Measurements from ENCODE around the gene TTI1.

Gene TTI1

GRCh38 chr20:38008233-38008944, 24.9 kb downstream of the TTI1 start:
- Mint-ChIP-seq H3K27me3 (ENCODE audit: low read depth) (no peaks in the 10 kb centered on the region), H3K4me3 (no peak overlapping the region), H3K9me3 (no peaks in the 10 kb centered on the region), H3K4me1 (peaks cover 36% of the 10 kb centered on the region), H3K27ac (no peak overlapping the region), H3K36me3 (ENCODE audit: low read depth) (peaks cover 50% of the 10 kb centered on the region)
- no peak for TF ChIP-seq CTCF (IDR thresholded peaks at IDR 0.05; ENCODE audit: unreplicated experiment in 3 of 3)

GRCh38 chr20:38007526-38007925, 25.7 kb downstream of the TTI1 start:
- peak overlapping the region in 1 of 3 experiments; percentile 14 for H3K27ac Mint-ChIP-seq
- TF ChIP-seq CTCF (IDR thresholded peaks at IDR 0.05; ENCODE audit: unreplicated experiment in 3 of 3): no peak

GRCh38 chr20:38005903-38006302, 27.4 kb downstream of the TTI1 start:
- H3K27ac Mint-ChIP-seq: no peak overlapping the region
- no peaks in the 10 kb centered on the region for H3K9me3 Mint-ChIP-seq
- no peaks in the 10 kb centered on the region for H3K27me3 Mint-ChIP-seq (ENCODE audit: low read depth)
- H3K36me3 Mint-ChIP-seq (ENCODE audit: low read depth): peaks cover 43% of the 10 kb centered on the region
- no peak overlapping the region for H3K4me3 Mint-ChIP-seq
- TF ChIP-seq CTCF (IDR thresholded peaks at IDR 0.05; ENCODE audit: unreplicated experiment in 3 of 3): no peak
- peaks cover 45% of the 10 kb centered on the region for H3K4me1 Mint-ChIP-seq

More at GRCh38 chr20:38007526-38007925, 25.7 kb downstream of the TTI1 start:
- Mint-ChIP-seq H3K4me1 (peaks cover 33% of the 10 kb centered on the region), H3K27me3 (ENCODE audit: low read depth) (no peaks in the 10 kb centered on the region), H3K36me3 (ENCODE audit: low read depth) (peaks cover 44% of the 10 kb centered on the region), H3K9me3 (no peaks in the 10 kb centered on the region), H3K4me3 (no peak overlapping the region)

GRCh38 chr20:38004416-38004815, 28.8 kb downstream of the TTI1 start:
- no peak overlapping the region for H3K4me3 Mint-ChIP-seq
- TF ChIP-seq CTCF (IDR thresholded peaks at IDR 0.05; ENCODE audit: unreplicated experiment in 3 of 3): no peak
- H3K27ac Mint-ChIP-seq: no peak overlapping the region
- peaks cover 47% of the 10 kb centered on the region for H3K36me3 Mint-ChIP-seq (ENCODE audit: low read depth)
- H3K4me1 Mint-ChIP-seq: peaks cover 52% of the 10 kb centered on the region
- no peaks in the 10 kb centered on the region for H3K9me3 Mint-ChIP-seq
- no peaks in the 10 kb centered on the region for H3K27me3 Mint-ChIP-seq (ENCODE audit: low read depth)

GRCh38 chr20:38002422-38002821, 30.8 kb downstream of the TTI1 start:
- no peaks in the 10 kb centered on the region for H3K9me3 Mint-ChIP-seq
- no peaks in the 10 kb centered on the region for H3K27me3 Mint-ChIP-seq (ENCODE audit: low read depth)
- peaks cover 57% of the 10 kb centered on the region for H3K4me1 Mint-ChIP-seq
- peaks cover 49% of the 10 kb centered on the region for H3K36me3 Mint-ChIP-seq (ENCODE audit: low read depth)
- no peak overlapping the region for H3K4me3 Mint-ChIP-seq
- H3K27ac Mint-ChIP-seq: no peak overlapping the region
- no peak for TF ChIP-seq CTCF (IDR thresholded peaks at IDR 0.05; ENCODE audit: unreplicated experiment in 3 of 3)

GRCh38 chr20:38001981-38002380, 31.3 kb downstream of the TTI1 start:
- H3K36me3 Mint-ChIP-seq (ENCODE audit: low read depth): peaks cover 53% of the 10 kb centered on the region
- peaks cover 58% of the 10 kb centered on the region for H3K4me1 Mint-ChIP-seq
- no peak for TF ChIP-seq CTCF (IDR thresholded peaks at IDR 0.05; ENCODE audit: unreplicated experiment in 3 of 3)
- H3K27me3 Mint-ChIP-seq (ENCODE audit: low read depth): no peaks in the 10 kb centered on the region
- H3K27ac Mint-ChIP-seq: no peak overlapping the region
- no peak overlapping the region for H3K4me3 Mint-ChIP-seq
- no peaks in the 10 kb centered on the region for H3K9me3 Mint-ChIP-seq
